Neural cell (in vitro differentiated cells): Measurements from ENCODE around the gene REPIN1. TPM values are rescaled to one million over a fixed set of nuclear protein-coding genes. Genes with fewer than 3 reads are reported as not detected.

ENCODE experiments used
- H2AFZ ChIP-seq: fragments of 200-600, 300-800 bp; sonication (generic), shearing (Covaris generic); 2 replicates; pipeline ENCODE4 v1.6.0; 2014; ENCODE audit warnings: low read depth, mild to moderate bottlenecking, antibody characterized with exemption, low read length, moderate library complexity
- H3F3A ChIP-seq: fragments of 200-600 bp; shearing (Covaris generic); 2 replicates; pipeline ENCODE4 v1.6.1; 2016; ENCODE audit warnings: mild to moderate bottlenecking, moderate library complexity, mixed read lengths, antibody characterized with exemption, low read length; ENCODE audit not compliant: insufficient read depth, poor library complexity, severe bottlenecking
- H3K27ac ChIP-seq: fragments of 200-600, 300-800 bp; sonication (generic), shearing (Covaris generic); 2 replicates; pipeline ENCODE4 v1.5.1; 2014; ENCODE audit warnings: mild to moderate bottlenecking, low read length, moderate library complexity
- H3K27me3 ChIP-seq: fragments of 300-800, 200-600 bp; sonication (generic), shearing (Covaris generic); 2 replicates; pipeline ENCODE4 v1.6.0; 2014; ENCODE audit warnings: mild to moderate bottlenecking, low read depth, low read length, moderate library complexity; ENCODE audit not compliant: insufficient read depth
- H3K36me3 ChIP-seq: fragments of 300-800, 200-600 bp; sonication (generic), shearing (Covaris generic); 2 replicates; pipeline ENCODE4 v1.5.1; 2014; ENCODE audit warnings: mild to moderate bottlenecking, antibody characterized with exemption, low read length, moderate library complexity; ENCODE audit not compliant: insufficient read depth
- H3K4me2 ChIP-seq: fragments of 300-800, 200-600 bp; sonication (generic), shearing (Covaris generic); 2 replicates; pipeline ENCODE4 v1.6.0; 2014; ENCODE audit warnings: mild to moderate bottlenecking, low read length
- H3K4me3 ChIP-seq: fragments of 300-800, 200-600 bp; sonication (generic), shearing (Covaris generic); 2 replicates; pipeline ENCODE4 v1.5.1; 2014; ENCODE audit warnings: mild to moderate bottlenecking, low read length, moderate library complexity
- H3K79me2 ChIP-seq: fragments of 200-600 bp; shearing (Covaris generic); replicated peaks from 2 replicates; pipeline ENCODE4 v1.6.0; 2014; ENCODE audit warnings: mild to moderate bottlenecking, low read length, moderate library complexity; ENCODE audit not compliant: insufficient read depth
- H3K9ac ChIP-seq: fragments of 300-800, 200-600 bp; sonication (generic), shearing (Covaris generic); 2 replicates; pipeline ENCODE4 v1.6.1; 2016; ENCODE audit warnings: mild to moderate bottlenecking, low read length, mixed read lengths
- H3K9me2 ChIP-seq: fragments of 200-600 bp; shearing (Covaris generic); 2 replicates; pipeline ENCODE4 v1.6.1; 2016; ENCODE audit warnings: mild to moderate bottlenecking, low read length, mixed read lengths; ENCODE audit not compliant: insufficient read depth
- H3K9me3 ChIP-seq: fragments of 200-600, 300-800 bp; sonication (generic), shearing (Covaris generic); 2 replicates; pipeline ENCODE4 v1.6.1; 2016; ENCODE audit warnings: mild to moderate bottlenecking, mixed run types, low read length, moderate library complexity, mixed read lengths
- H4K20me1 ChIP-seq: fragments of 200-600 bp; shearing (Covaris generic); 2 replicates; pipeline ENCODE4 v1.6.1; 2016; ENCODE audit warnings: mild to moderate bottlenecking, mixed run types; ENCODE audit not compliant: insufficient read depth
- CTCF ChIP-seq: fragments of 450-650 bp; IDR thresholded peaks from 2 replicates; pipeline ENCODE4 v1.5.1; 2014; ENCODE audit warnings: antibody characterized with exemption, mild to moderate bottlenecking, moderate library complexity; ENCODE audit not compliant: poor library complexity, severe bottlenecking
- EP300 ChIP-seq: fragments of 450-650 bp; conservative IDR thresholded peaks from 2 replicates; pipeline ENCODE4 v1.6.1; 2014; ENCODE audit warnings: antibody characterized with exemption, mild to moderate bottlenecking, moderate library complexity; ENCODE audit not compliant: poor library complexity, severe bottlenecking
- EZH2 ChIP-seq: fragments of 200-600, 300-800 bp; shearing (Covaris generic), sonication (generic); IDR thresholded peaks from 2 replicates; pipeline ENCODE4 v1.6.1; 2014; ENCODE audit warnings: antibody characterized with exemption, low read length, borderline replicate concordance, mild to moderate bottlenecking; ENCODE audit not compliant: insufficient read depth, poor library complexity, severe bottlenecking
- MXI1 ChIP-seq: fragments of 450-650 bp; conservative IDR thresholded peaks from 2 replicates; pipeline ENCODE4 v1.6.1; 2014; ENCODE audit warnings: antibody characterized with exemption, mild to moderate bottlenecking; ENCODE audit not compliant: poor library complexity, severe bottlenecking
- POLR2AphosphoS5 ChIP-seq: IDR thresholded peaks from 2 replicates; pipeline ENCODE4 v1.6.1; 2012
- RAD21 ChIP-seq: fragments of 450-650 bp; conservative IDR thresholded peaks from 2 replicates; pipeline ENCODE4 v1.6.1; 2014; ENCODE audit warnings: antibody characterized with exemption, mild to moderate bottlenecking, moderate library complexity
- REST ChIP-seq: IDR thresholded peaks from 2 replicates; pipeline ENCODE4 v1.6.1; 2012; ENCODE audit warnings: borderline replicate concordance
- SMC3 ChIP-seq: fragments of 450-650 bp; conservative IDR thresholded peaks from 2 replicates; pipeline ENCODE4 v1.6.1; 2014; ENCODE audit warnings: antibody characterized with exemption, mild to moderate bottlenecking, moderate library complexity; ENCODE audit not compliant: poor library complexity
- TAF1 ChIP-seq: IDR thresholded peaks from 2 replicates; pipeline ENCODE4 v1.6.1; 2012; ENCODE audit warnings: low read depth
- polyA plus RNA-seq: library from polyadenylated mRNA; depleted of rRNA; stranded (reverse); fragments of >200 nt; gene quantifications from 2 replicates; pipeline ENCODE4 v1.2.3, GENCODE V29; 2014

The REPIN1 gene
- polyA plus RNA-seq, 1 donor from 2014 or later: 95.5 TPM

- no peaks in the 10 kb centered on the region for H3K79me2 ChIP-seq
- no peak overlapping the region for H3K4me2 ChIP-seq
- H3K9me2 ChIP-seq: no peaks in the 10 kb centered on the region
- no peak for TF ChIP-seq TAF1
- TF ChIP-seq SMC3: no peak
- TF ChIP-seq RAD21: no peak
- no peak for TF ChIP-seq POLR2AphosphoS5
- no peak overlapping the region for H2AFZ ChIP-seq
- H3K36me3 ChIP-seq: no peaks in the 10 kb centered on the region
- no peaks in the 10 kb centered on the region for H3F3A ChIP-seq
- H3K9ac ChIP-seq: no peak overlapping the region
- H3K27me3 ChIP-seq: peaks cover 36% of the 10 kb centered on the region
- no peak overlapping the region for H3K4me3 ChIP-seq
- no peaks in the 10 kb centered on the region for H4K20me1 ChIP-seq
- no peak overlapping the region for H3K27ac ChIP-seq
- H3K9me3 ChIP-seq: peaks cover 6% of the 10 kb centered on the region
Observed at GRCh38 chr7:150344299-150344698, 24.3 kb upstream of the REPIN1 start.

- H3K4me2 ChIP-seq: no peak overlapping the region
- H3K9me2 ChIP-seq: no peaks in the 10 kb centered on the region
- peaks cover 29% of the 10 kb centered on the region for H3K27me3 ChIP-seq
- no peaks in the 10 kb centered on the region for H3K79me2 ChIP-seq
- no peaks in the 10 kb centered on the region for H3F3A ChIP-seq
- H4K20me1 ChIP-seq: no peaks in the 10 kb centered on the region
- no peak overlapping the region for H2AFZ ChIP-seq
- TF ChIP-seq EP300 (no peak), POLR2AphosphoS5 (no peak), TAF1 (no peak), REST (no peak), CTCF (no peak), RAD21 (no peak), SMC3 (no peak), EZH2 (no peak), MXI1 (no peak)
- no peaks in the 10 kb centered on the region for H3K36me3 ChIP-seq
- no peak overlapping the region for H3K4me3 ChIP-seq
- H3K27ac ChIP-seq: no peak overlapping the region
- H3K9me3 ChIP-seq: peaks cover 6% of the 10 kb centered on the region
- no peak overlapping the region for H3K9ac ChIP-seq
Observed at GRCh38 chr7:150345012-150345411, 23.6 kb upstream of the REPIN1 start.

- H3K9me2 ChIP-seq: no peaks in the 10 kb centered on the region
- peaks cover 6% of the 10 kb centered on the region for H3K9me3 ChIP-seq
Observed at GRCh38 chr7:150346922-150347321, 21.7 kb upstream of the REPIN1 start.

More at GRCh38 chr7:150346922-150347321, 21.7 kb upstream of the REPIN1 start:
- no peak overlapping the region for H3K27ac ChIP-seq
- H3K4me3 ChIP-seq: no peak overlapping the region
- TF ChIP-seq TAF1: no peak
- no peak for TF ChIP-seq EP300
- TF ChIP-seq RAD21: no peak
- no peak for TF ChIP-seq CTCF
- no peak for TF ChIP-seq REST
- no peak for TF ChIP-seq MXI1
- TF ChIP-seq SMC3: no peak
- TF ChIP-seq EZH2: no peak
- no peak for TF ChIP-seq POLR2AphosphoS5
- H3K9ac ChIP-seq: no peak overlapping the region
- no peaks in the 10 kb centered on the region for H3F3A ChIP-seq
- H4K20me1 ChIP-seq: no peaks in the 10 kb centered on the region
- H3K4me2 ChIP-seq: no peak overlapping the region
- no peak overlapping the region for H2AFZ ChIP-seq
- no peaks in the 10 kb centered on the region for H3K36me3 ChIP-seq
- no peaks in the 10 kb centered on the region for H3K79me2 ChIP-seq
- H3K27me3 ChIP-seq: peaks cover 10% of the 10 kb centered on the region
